Caco-2 (cell line): ENCODE results near the gene C17orf50. TPM values are rescaled to one million over a fixed set of nuclear protein-coding genes. Genes with fewer than 3 reads are reported as not detected.

Experiments used
- BruUV-seq: library from RNA; stranded (reverse); fragments of 400-500 nt; replicated peaks from 2 replicates; lab custom pipeline; 2021; lab: Mats Ljungman, UMichigan
- CTCF ChIA-PET: fragments of 300-600 bp; sonication (Branson Sonifier 250); formaldehyde crosslinking; loops from one replicate; lab custom pipeline; 2022; ENCODE audit warnings: antibody characterized with exemption; lab: Charles Lee
- POLR2A ChIA-PET: fragments of 300-600 bp; sonication (Branson Sonifier 250); formaldehyde crosslinking; loops from one replicate; lab custom pipeline; 2022; ENCODE audit warnings: antibody characterized with exemption; lab: Charles Lee
- DNase-seq, 2 experiments: peaks; one replicate each; pipeline versions ENCODE4 v3.0.0 to v3.0.0-alpha.2; 2020 to 2022
- H3K27me3 ChIP-seq: replicated peaks from 2 replicates; pipeline ENCODE4 v1.6.0; 2011; ENCODE audit warnings: low read length; ENCODE audit not compliant: control insufficient read depth, insufficient read depth
- H3K36me3 ChIP-seq: 2 replicates; pipeline ENCODE4 v1.5.1; 2011; ENCODE audit warnings: low read length; ENCODE audit not compliant: control insufficient read depth, insufficient read depth
- H3K4me1 ChIP-seq: fragments of 250-450 bp; sonication (Bioruptor Pico); 2 replicates; pipeline ENCODE4 v1.5.1; 2020; ENCODE audit warnings: mild to moderate bottlenecking
- H3K4me3 ChIP-seq: 2 replicates; pipeline ENCODE4 v1.5.1; 2011; ENCODE audit warnings: low read depth, mild to moderate bottlenecking, control low read depth, low read length
- H3K9me3 ChIP-seq: fragments of 250-450 bp; sonication (Bioruptor Pico); 2 replicates; pipeline ENCODE4 v1.5.1; 2020; ENCODE audit warnings: mild to moderate bottlenecking, moderate library complexity
- H3K27ac Mint-ChIP-seq: one replicate; pipeline ENCODE4 v1.8.0; 2022; ENCODE audit warnings: mixed read lengths; ENCODE audit not compliant: unreplicated experiment
- H3K27me3 Mint-ChIP-seq: one replicate; pipeline ENCODE4 v1.8.0; 2022; ENCODE audit warnings: mixed read lengths; ENCODE audit not compliant: insufficient read depth, unreplicated experiment
- H3K36me3 Mint-ChIP-seq: one replicate; pipeline ENCODE4 v1.8.0; 2022; ENCODE audit warnings: mild to moderate bottlenecking, mixed read lengths; ENCODE audit not compliant: insufficient read depth, unreplicated experiment
- H3K4me1 Mint-ChIP-seq: one replicate; pipeline ENCODE4 v1.8.0; 2022; ENCODE audit warnings: low read depth, mixed read lengths; ENCODE audit not compliant: unreplicated experiment
- H3K4me3 Mint-ChIP-seq: one replicate; pipeline ENCODE4 v1.8.0; 2022; ENCODE audit warnings: mild to moderate bottlenecking, moderate library complexity, mixed read lengths; ENCODE audit not compliant: unreplicated experiment
- H3K9me3 Mint-ChIP-seq: one replicate; pipeline ENCODE4 v1.8.0; 2022; ENCODE audit warnings: mixed read lengths; ENCODE audit not compliant: unreplicated experiment
- intact Hi-C: fragments of 100-400 bp; cut with micrococcal nuclease; formaldehyde crosslinking; loops from one replicate; pipeline ENCODE4 v1.10.0; 2022; ENCODE audit not compliant: unreplicated experiment
- total RNA-seq: library from RNA; stranded (reverse); gene quantifications from 2 replicates; pipeline ENCODE4 v1.2.3, GENCODE V29; 2022
- TF ChIP-seq, protein P1 (sequence below), 2 experiments: fragments of 200-600 bp in 1 of 2; IDR thresholded peaks; 1 replicate in 1 of 2; 2 replicates in 1 of 2; pipeline versions ENCODE4 v1.5.1 to v1.8.0; 2011 to 2022; ENCODE audit warnings: antibody characterized with exemption in 1 of 2, control low read depth in 1 of 2, inconsistent platforms in 1 of 2, low read depth in 1 of 2, low read length in 1 of 2, mild to moderate bottlenecking in 1 of 2, moderate library complexity in 1 of 2; ENCODE audit not compliant: insufficient read depth in 1 of 2, severe bottlenecking in 1 of 2, unreplicated experiment in 1 of 2

The C17orf50 gene
- total RNA-seq, 1 experiment from 2014 or later = not detected

DNA sequence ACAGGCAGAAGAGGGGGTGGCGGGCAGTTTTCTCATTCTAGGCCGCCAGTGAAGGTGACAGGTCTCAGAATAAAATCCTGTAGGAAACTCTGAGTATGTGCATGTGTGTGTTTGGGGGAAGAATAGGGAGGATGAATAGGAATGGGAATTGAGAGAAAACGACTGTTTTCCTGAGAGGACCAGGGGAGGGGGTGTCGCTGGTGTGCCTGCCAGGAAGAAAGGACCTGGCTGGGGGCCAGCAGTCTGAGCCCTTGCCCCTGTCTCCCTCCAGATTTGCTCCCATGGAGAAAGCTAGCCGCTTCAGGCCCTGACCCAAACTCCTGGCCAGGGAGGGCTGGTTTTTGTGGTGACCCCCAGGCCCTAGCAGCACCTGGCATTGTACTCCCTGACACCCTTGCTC lies 14.4 kb downstream of the C17orf50 start:
- no peaks in the 10 kb centered on the region for H3K9me3 Mint-ChIP-seq
- Histone ChIP-seq H3K4me3 (no peak overlapping the region), H3K36me3 (no peaks in the 10 kb centered on the region), H3K9me3 (no peaks in the 10 kb centered on the region), H3K4me1 (no peaks in the 10 kb centered on the region), H3K27me3 (no peaks in the 10 kb centered on the region)
- H3K4me3 Mint-ChIP-seq = no peak overlapping the region
- H3K4me1 Mint-ChIP-seq = peaks cover 7% of the 10 kb centered on the region
- peaks cover 8% of the 10 kb centered on the region for H3K27me3 Mint-ChIP-seq
- no peak overlapping the region for H3K27ac Mint-ChIP-seq
- ChIA-PET CTCF (interaction anchor here (2.7 to 5.2 kb wide), 2 partner anchors 11 kb away, joined by 10 to 25 read pairs; no protein-coding TSS in a partner anchor), POLR2A (no interaction called here)
- TF ChIP-seq, protein P1, sequence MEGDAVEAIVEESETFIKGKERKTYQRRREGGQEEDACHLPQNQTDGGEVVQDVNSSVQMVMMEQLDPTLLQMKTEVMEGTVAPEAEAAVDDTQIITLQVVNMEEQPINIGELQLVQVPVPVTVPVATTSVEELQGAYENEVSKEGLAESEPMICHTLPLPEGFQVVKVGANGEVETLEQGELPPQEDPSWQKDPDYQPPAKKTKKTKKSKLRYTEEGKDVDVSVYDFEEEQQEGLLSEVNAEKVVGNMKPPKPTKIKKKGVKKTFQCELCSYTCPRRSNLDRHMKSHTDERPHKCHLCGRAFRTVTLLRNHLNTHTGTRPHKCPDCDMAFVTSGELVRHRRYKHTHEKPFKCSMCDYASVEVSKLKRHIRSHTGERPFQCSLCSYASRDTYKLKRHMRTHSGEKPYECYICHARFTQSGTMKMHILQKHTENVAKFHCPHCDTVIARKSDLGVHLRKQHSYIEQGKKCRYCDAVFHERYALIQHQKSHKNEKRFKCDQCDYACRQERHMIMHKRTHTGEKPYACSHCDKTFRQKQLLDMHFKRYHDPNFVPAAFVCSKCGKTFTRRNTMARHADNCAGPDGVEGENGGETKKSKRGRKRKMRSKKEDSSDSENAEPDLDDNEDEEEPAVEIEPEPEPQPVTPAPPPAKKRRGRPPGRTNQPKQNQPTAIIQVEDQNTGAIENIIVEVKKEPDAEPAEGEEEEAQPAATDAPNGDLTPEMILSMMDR (IDR thresholded peaks at IDR 0.05; ENCODE audit: insufficient read depth in 1 of 2, low read depth in 1 of 2, low read length in 1 of 2, severe bottlenecking in 1 of 2, unreplicated experiment in 1 of 2) = no peak
- intact Hi-C loops = no loop called here
- H3K36me3 Mint-ChIP-seq = no peaks in the 10 kb centered on the region
- BruUV-seq = no TSS peak
- DNase-seq = no peak

DNA sequence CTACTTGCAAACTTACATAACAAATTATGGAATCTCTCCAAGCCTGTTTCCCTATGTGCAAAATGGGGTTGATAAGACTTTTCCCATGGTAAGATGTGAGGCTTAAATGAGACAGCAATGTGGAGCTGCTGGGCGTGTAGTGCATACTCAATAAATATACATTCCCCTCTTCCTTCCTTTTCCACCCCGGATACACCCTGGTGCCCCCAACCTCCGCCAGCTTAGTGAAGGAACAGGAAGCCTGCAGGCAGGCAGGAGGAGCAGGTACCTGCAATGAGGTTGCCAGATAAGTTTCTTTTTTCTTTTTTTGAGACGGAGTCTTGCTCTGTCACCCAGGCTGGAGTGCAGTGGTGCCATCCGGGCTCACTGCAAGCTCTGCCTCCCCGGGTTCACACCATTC lies 14.9 kb downstream of the C17orf50 start:
- H3K9me3 ChIP-seq = no peaks in the 10 kb centered on the region
- no peak overlapping the region for H3K4me3 Mint-ChIP-seq
- no peaks in the 10 kb centered on the region for H3K27me3 ChIP-seq
- TF ChIP-seq, protein P1 (IDR thresholded peaks at IDR 0.05; ENCODE audit: insufficient read depth in 1 of 2, low read depth in 1 of 2, low read length in 1 of 2, severe bottlenecking in 1 of 2, unreplicated experiment in 1 of 2) = no peak
- no peak overlapping the region for H3K4me3 ChIP-seq
- H3K36me3 ChIP-seq = no peaks in the 10 kb centered on the region
- no peaks in the 10 kb centered on the region for H3K4me1 ChIP-seq
- DNase-seq = no peak
- H3K27ac Mint-ChIP-seq = no peak overlapping the region
- peaks cover 8% of the 10 kb centered on the region for H3K27me3 Mint-ChIP-seq
- H3K36me3 Mint-ChIP-seq = no peaks in the 10 kb centered on the region
- ChIA-PET CTCF (interaction anchor here (5.2 kb wide), 1 partner anchor 12 kb away, joined by 25 read pairs; no protein-coding TSS in a partner anchor), POLR2A (no interaction called here)
- intact Hi-C loops = no loop called here
- BruUV-seq = no TSS peak
- no peaks in the 10 kb centered on the region for H3K9me3 Mint-ChIP-seq
- peaks cover 7% of the 10 kb centered on the region for H3K4me1 Mint-ChIP-seq

DNA sequence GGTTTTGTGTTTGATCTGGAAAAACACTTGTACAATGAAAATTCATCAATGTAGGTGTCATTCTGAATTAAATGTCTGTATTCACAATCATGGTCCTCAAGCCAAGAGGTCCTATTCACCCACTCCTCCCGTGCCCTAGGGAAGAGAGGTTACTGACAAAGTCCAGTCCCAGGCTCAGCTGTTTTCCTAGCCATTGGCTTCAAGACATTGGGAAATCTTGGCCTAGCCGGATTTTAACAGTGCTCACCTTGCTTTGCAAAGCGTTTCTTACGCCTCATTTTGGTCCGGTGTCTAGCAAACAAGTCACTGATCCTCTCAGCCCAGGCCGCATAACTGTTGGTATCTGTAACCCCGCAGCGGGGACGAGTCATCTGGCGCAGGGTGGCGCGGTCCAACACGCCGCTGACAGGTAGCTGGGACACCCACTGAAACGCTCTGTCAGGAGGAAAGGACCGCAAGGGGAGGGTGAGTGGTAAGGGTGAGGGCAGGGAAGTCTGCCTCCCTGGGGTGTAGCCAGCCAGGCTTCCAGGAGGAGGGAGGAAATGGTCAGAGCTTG lies 18.0 kb downstream of the C17orf50 start:
- POLR2A ChIA-PET = no interaction called here
- no peak overlapping the region for H3K27ac Mint-ChIP-seq
- Histone ChIP-seq H3K4me3 (no peak overlapping the region), H3K27me3 (no peaks in the 10 kb centered on the region), H3K9me3 (no peaks in the 10 kb centered on the region), H3K4me1 (no peaks in the 10 kb centered on the region), H3K36me3 (no peaks in the 10 kb centered on the region)
- H3K36me3 Mint-ChIP-seq = no peaks in the 10 kb centered on the region
- CTCF ChIA-PET = interaction anchor here (5.2 kb wide), 1 partner anchor 15 kb away, joined by 25 read pairs; no protein-coding TSS in a partner anchor
- peaks cover 7% of the 10 kb centered on the region for H3K4me1 Mint-ChIP-seq
- intact Hi-C loops = no loop called here
- no peak overlapping the region for H3K4me3 Mint-ChIP-seq
- TF ChIP-seq, protein P1 (IDR thresholded peaks at IDR 0.05; ENCODE audit: insufficient read depth in 1 of 2, low read depth in 1 of 2, low read length in 1 of 2, severe bottlenecking in 1 of 2, unreplicated experiment in 1 of 2) = no peak
- no peaks in the 10 kb centered on the region for H3K9me3 Mint-ChIP-seq
- BruUV-seq = no TSS peak
- DNase-seq = no peak
- peaks cover 6% of the 10 kb centered on the region for H3K27me3 Mint-ChIP-seq
